Endothelial cell of umbilical vein (primary cell): ENCODE data around the gene C13orf46.

Experiments
- EZH2 ChIP-seq: IDR thresholded peaks from 2 replicates; pipeline ENCODE4 v1.6.1; 2012; ENCODE audit warnings: borderline replicate concordance, low read depth, mild to moderate bottlenecking, moderate library complexity, low read length, inconsistent platforms; ENCODE audit not compliant: severe bottlenecking
- JUN ChIP-seq: IDR thresholded peaks from 2 replicates; pipeline ENCODE4 v1.6.1; 2011; ENCODE audit warnings: borderline replicate concordance, low read depth; ENCODE audit not compliant: insufficient read length, insufficient read depth
- POLR2A ChIP-seq: IDR thresholded peaks from 2 replicates; pipeline ENCODE4 v1.6.1; 2012; ENCODE audit warnings: low read depth, mild to moderate bottlenecking, control low read depth, low read length
- POLR2AphosphoS5 ChIP-seq: IDR thresholded peaks from 2 replicates; pipeline ENCODE4 v1.6.1; 2012; ENCODE audit warnings: low read depth, mild to moderate bottlenecking, control low read depth, low read length, moderate library complexity; ENCODE audit not compliant: insufficient read depth
- TF ChIP-seq, protein P1 (sequence below), 2 donors: IDR thresholded peaks; 1 replicate in 1 of 2; 2 replicates in 1 of 2; pipeline ENCODE4 v1.5.1; 2011; ENCODE audit warnings: low read length in 2 of 2, mild to moderate bottlenecking in 2 of 2, moderate library complexity in 2 of 2, control low read depth in 1 of 2, inconsistent platforms in 1 of 2, low read depth in 1 of 2; ENCODE audit not compliant: insufficient read depth in 1 of 2; ENCODE audit errors: extremely low read depth in 1 of 2

DNA sequence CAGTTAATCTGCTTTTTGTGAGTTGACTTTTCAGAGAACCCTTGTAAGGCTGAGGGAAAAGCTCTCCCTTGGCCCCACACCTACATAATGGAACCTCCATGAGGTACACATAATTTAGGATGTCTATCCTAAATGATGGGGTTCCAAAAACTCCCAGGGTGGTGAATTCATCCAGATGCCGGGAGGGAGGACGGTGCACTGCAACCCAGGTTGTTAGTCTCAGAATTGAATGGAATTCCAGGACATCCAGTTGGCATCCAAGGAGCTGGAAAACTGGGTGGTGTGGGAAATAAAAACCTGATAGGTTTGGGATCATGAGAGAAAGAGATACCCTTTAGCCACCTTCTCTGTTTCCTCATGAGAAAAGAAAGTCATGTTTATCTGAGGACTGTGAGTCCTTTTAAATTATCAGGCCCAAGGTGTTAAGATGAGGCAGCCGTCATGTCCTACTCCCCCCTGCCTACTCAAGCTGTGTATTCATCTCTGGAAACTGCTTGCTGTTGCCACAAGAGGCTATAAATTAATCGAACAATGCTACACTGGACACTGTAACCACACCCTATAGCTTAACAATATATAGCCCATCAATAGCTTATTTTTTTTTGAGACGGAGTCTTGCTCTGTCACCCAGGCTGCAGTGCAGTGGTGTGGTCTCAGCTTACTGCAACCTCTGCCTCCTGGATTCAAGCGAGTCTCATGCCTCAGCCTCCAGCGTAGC, 49.5 kb downstream of the C13orf46 start:
- TF ChIP-seq, protein P1, sequence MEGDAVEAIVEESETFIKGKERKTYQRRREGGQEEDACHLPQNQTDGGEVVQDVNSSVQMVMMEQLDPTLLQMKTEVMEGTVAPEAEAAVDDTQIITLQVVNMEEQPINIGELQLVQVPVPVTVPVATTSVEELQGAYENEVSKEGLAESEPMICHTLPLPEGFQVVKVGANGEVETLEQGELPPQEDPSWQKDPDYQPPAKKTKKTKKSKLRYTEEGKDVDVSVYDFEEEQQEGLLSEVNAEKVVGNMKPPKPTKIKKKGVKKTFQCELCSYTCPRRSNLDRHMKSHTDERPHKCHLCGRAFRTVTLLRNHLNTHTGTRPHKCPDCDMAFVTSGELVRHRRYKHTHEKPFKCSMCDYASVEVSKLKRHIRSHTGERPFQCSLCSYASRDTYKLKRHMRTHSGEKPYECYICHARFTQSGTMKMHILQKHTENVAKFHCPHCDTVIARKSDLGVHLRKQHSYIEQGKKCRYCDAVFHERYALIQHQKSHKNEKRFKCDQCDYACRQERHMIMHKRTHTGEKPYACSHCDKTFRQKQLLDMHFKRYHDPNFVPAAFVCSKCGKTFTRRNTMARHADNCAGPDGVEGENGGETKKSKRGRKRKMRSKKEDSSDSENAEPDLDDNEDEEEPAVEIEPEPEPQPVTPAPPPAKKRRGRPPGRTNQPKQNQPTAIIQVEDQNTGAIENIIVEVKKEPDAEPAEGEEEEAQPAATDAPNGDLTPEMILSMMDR (IDR thresholded peaks at IDR 0.05; ENCODE audit: extremely low read depth in 1 of 2, insufficient read depth in 1 of 2, low read depth in 1 of 2, low read length in 2 of 2), result no peak
- TF ChIP-seq POLR2AphosphoS5, result no peak
- TF ChIP-seq EZH2, result no peak
- TF ChIP-seq POLR2A, result no peak
- TF ChIP-seq JUN, result no peak
